GM19324 (cell line): ENCODE measurements around the gene PLXNA1.

Source experiments
- ATAC-seq: cut with Tn5 transposase; IDR thresholded peaks from one replicate; pipeline ENCODE4 v1.9.1; 2021; ENCODE audit warnings: mild to moderate bottlenecking, moderate library complexity; ENCODE audit not compliant: unreplicated experiment, low FRiP score

PLXNA1 gene

GRCh38 chr3:127031845-127032244, 48.9 kb downstream of the PLXNA1 start:
- no peak for ATAC-seq

DNA sequence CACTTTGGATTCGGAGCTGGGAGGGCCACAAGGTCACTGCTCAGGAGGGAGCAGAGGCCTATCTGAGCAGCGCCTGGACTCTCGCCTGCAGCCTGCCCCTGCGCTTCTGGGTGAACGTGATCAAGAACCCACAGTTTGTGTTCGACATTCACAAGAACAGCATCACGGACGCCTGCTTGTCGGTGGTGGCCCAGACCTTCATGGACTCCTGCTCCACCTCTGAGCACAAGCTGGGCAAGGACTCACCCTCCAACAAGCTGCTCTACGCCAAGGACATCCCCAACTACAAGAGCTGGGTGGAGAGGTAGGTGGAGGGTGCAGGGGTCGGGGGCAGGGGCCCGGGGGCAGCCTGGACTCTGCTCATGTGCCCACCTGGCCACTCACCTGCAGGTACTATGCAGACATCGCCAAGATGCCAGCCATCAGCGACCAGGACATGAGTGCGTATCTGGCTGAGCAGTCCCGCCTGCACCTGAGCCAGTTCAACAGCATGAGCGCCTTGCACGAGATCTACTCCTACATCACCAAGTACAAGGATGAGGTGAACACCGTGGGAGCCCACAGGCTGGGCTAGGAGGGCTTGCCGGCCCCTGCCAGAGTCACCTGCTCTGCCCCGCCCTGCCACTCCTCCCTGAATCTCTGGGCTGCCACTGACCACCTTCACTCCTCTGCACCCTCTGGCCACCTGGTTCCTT, 49.5 kb downstream of the PLXNA1 start:
- no peak for ATAC-seq
